ENCODE results near the gene TRABD2B. TPM values are rescaled to one million over a fixed set of nuclear protein-coding genes. Genes with fewer than 3 reads are reported as not detected.

TRABD2B gene
- total RNA-seq, 1 donor from 2014 or later: 6.2 TPM

- no peaks in the 10 kb centered on the region for H3K9me3 Mint-ChIP-seq
- H3K36me3 Mint-ChIP-seq: no peaks in the 10 kb centered on the region
- no peak overlapping the region for H3K4me3 Mint-ChIP-seq
- no peaks in the 10 kb centered on the region for H3K4me1 Mint-ChIP-seq
- no peak overlapping the region for H3K27ac Mint-ChIP-seq
- TF ChIP-seq, protein P1, sequence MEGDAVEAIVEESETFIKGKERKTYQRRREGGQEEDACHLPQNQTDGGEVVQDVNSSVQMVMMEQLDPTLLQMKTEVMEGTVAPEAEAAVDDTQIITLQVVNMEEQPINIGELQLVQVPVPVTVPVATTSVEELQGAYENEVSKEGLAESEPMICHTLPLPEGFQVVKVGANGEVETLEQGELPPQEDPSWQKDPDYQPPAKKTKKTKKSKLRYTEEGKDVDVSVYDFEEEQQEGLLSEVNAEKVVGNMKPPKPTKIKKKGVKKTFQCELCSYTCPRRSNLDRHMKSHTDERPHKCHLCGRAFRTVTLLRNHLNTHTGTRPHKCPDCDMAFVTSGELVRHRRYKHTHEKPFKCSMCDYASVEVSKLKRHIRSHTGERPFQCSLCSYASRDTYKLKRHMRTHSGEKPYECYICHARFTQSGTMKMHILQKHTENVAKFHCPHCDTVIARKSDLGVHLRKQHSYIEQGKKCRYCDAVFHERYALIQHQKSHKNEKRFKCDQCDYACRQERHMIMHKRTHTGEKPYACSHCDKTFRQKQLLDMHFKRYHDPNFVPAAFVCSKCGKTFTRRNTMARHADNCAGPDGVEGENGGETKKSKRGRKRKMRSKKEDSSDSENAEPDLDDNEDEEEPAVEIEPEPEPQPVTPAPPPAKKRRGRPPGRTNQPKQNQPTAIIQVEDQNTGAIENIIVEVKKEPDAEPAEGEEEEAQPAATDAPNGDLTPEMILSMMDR (IDR thresholded peaks at IDR 0.05; ENCODE audit: unreplicated experiment): no peak
- H3K27me3 Mint-ChIP-seq (ENCODE audit: low read depth): peaks cover 18% of the 10 kb centered on the region
- DNase-seq (ENCODE audit: low spot score in 2 of 2, unreplicated experiment in 2 of 2): no peak
Observed at GRCh38 chr1:47785561-47786271, 211.5 kb downstream of the TRABD2B start.

DNA sequence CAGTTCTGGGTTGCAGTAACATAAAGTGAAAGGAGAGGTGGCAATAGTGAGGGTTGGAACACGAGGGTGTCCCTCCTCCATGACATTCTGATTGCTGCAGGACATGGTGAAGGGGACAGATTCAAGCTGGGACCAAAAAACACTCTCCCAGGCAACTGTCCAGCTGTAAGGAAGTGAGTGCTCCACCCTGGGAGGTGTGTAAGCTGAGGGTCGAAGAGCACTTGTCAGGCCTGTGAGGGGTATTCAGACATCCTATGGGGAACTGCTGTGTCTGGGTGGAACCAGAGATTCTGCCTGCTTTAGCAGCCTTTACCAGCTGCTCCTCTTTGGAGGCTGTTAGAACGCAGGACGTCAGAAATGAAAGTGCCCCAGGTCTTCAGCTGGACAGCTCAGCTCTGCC is 212.1 kb downstream of the TRABD2B start:
- Mint-ChIP-seq H3K27me3 (ENCODE audit: low read depth) (peaks cover 18% of the 10 kb centered on the region), H3K4me3 (no peak overlapping the region), H3K4me1 (no peaks in the 10 kb centered on the region), H3K36me3 (no peaks in the 10 kb centered on the region), H3K9me3 (no peaks in the 10 kb centered on the region), H3K27ac (no peak overlapping the region)
- TF ChIP-seq, protein P1 (IDR thresholded peaks at IDR 0.05; ENCODE audit: unreplicated experiment): no peak
- DNase-seq (ENCODE audit: low spot score in 2 of 2, unreplicated experiment in 2 of 2): no peak

DNA sequence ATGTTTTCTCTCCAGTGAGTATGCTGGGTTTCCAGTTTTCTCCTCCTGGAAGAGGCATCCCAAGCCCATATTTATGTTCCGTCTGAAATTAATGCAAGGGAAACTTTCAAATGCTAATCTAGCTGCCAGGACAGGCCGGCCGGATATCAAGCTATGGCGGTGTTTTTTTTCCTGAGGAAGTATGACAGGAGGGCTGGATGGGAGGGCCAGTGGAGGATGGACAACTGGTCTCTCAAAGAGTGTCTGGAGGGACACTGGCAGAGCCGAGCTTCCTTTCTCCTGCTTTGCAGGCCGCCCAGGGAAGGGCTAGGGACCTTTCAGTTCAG is 212.7 kb downstream of the TRABD2B start:
- no peak overlapping the region for H3K4me3 Mint-ChIP-seq
- H3K27ac Mint-ChIP-seq: no peak overlapping the region
- TF ChIP-seq, protein P1 (IDR thresholded peaks at IDR 0.05; ENCODE audit: unreplicated experiment): no peak
- no peak for DNase-seq (ENCODE audit: low spot score in 2 of 2, unreplicated experiment in 2 of 2)
- H3K9me3 Mint-ChIP-seq: no peaks in the 10 kb centered on the region
- H3K4me1 Mint-ChIP-seq: no peaks in the 10 kb centered on the region
- no peaks in the 10 kb centered on the region for H3K36me3 Mint-ChIP-seq
- peaks cover 16% of the 10 kb centered on the region for H3K27me3 Mint-ChIP-seq (ENCODE audit: low read depth)

DNA sequence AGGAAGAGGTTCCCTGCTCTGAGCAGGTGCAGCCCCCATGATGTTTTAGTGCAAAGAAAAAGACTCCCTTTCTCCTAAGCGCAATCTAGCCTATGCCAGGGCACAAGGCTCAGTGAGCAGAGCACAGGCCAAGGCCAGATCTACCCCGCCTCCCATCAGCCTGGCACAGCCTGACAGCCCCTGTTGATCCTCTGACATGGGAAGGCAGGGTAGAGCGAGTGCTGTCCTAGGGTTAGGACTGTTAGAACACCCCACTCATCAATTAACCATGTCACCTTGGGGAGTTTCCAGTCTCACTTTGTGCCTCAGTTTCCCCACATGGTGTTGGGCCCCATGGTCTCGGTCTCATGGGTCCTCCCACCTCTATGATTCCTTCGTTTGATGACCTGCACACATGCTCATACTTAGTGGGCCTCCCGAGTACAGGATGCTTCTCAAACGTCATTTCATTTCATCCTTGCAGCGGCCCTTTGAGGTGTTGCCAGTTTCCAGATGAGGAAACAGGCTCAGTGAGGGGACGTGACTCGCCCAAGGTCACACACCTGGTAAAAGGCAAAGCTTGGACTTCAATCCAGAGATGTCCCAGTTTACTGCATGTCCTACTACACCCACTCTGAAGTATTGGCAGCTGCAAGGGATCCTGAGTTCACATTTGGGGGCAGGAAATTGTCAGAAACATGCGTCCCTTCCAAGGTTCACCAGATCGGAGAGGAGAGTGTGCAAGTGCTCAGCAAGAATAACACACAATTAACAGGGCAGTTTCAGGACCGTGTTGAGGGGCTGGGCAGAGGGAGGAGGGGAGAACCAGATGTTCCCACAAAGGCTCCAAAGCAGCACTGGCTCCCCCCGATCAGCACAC is 213.3 kb downstream of the TRABD2B start:
- no peak for DNase-seq (ENCODE audit: low spot score in 2 of 2, unreplicated experiment in 2 of 2)
- Mint-ChIP-seq H3K4me3 (no peak overlapping the region), H3K9me3 (no peaks in the 10 kb centered on the region), H3K4me1 (no peaks in the 10 kb centered on the region), H3K27me3 (ENCODE audit: low read depth) (peaks cover 16% of the 10 kb centered on the region), H3K27ac (no peak overlapping the region), H3K36me3 (no peaks in the 10 kb centered on the region)
- TF ChIP-seq, protein P1 (IDR thresholded peaks at IDR 0.05; ENCODE audit: unreplicated experiment): no peak

- no peaks in the 10 kb centered on the region for H3K9me3 Mint-ChIP-seq
- H3K27ac Mint-ChIP-seq: no peak overlapping the region
- peaks cover 16% of the 10 kb centered on the region for H3K27me3 Mint-ChIP-seq (ENCODE audit: low read depth)
- no peaks in the 10 kb centered on the region for H3K36me3 Mint-ChIP-seq
- DNase-seq (ENCODE audit: low spot score in 2 of 2, unreplicated experiment in 2 of 2): no peak
- no peak overlapping the region for H3K4me3 Mint-ChIP-seq
- no peaks in the 10 kb centered on the region for H3K4me1 Mint-ChIP-seq
- TF ChIP-seq, protein P1 (IDR thresholded peaks at IDR 0.05; ENCODE audit: unreplicated experiment): no peak
Observed at GRCh38 chr1:47782414-47783166, 214.6 kb downstream of the TRABD2B start.

All from mesothelial cell of epicardium (in vitro differentiated cells).